Stomach (tissue), 4 donors: ENCODE measurements around the gene DGCR2.

Source experiments
- EP300 ChIP-seq: sonication (generic); formaldehyde crosslinking; IDR thresholded peaks from one replicate; pipeline ENCODE4 v1.6.1; 2017; ENCODE audit warnings: antibody characterized with exemption
- POLR2A ChIP-seq, 4 donors: fragments of 450-650 bp; IDR thresholded peaks; one replicate each; pipeline ENCODE4 v1.6.1; 2016; ENCODE audit warnings: antibody characterized with exemption in 4 of 4, control low read depth in 2 of 4, mild to moderate bottlenecking in 1 of 4, moderate library complexity in 1 of 4
- POLR2AphosphoS5 ChIP-seq, 3 donors: sonication (generic); formaldehyde crosslinking; IDR thresholded peaks; one replicate each; pipeline ENCODE4 v1.6.1; 2016; ENCODE audit warnings: antibody characterized with exemption in 3 of 3
- TF ChIP-seq, protein P1 (sequence below), 7 experiments: fragments of 450-650 bp in 4 of 7; fragments of 200-600 bp in 3 of 7; sonication (generic) in 3 of 7; IDR thresholded peaks; one replicate each; pipeline ENCODE4 v1.5.1; 2016 to 2019; ENCODE audit warnings: antibody characterized with exemption in 7 of 7, control low read depth in 2 of 7, mild to moderate bottlenecking in 1 of 7

DNA sequence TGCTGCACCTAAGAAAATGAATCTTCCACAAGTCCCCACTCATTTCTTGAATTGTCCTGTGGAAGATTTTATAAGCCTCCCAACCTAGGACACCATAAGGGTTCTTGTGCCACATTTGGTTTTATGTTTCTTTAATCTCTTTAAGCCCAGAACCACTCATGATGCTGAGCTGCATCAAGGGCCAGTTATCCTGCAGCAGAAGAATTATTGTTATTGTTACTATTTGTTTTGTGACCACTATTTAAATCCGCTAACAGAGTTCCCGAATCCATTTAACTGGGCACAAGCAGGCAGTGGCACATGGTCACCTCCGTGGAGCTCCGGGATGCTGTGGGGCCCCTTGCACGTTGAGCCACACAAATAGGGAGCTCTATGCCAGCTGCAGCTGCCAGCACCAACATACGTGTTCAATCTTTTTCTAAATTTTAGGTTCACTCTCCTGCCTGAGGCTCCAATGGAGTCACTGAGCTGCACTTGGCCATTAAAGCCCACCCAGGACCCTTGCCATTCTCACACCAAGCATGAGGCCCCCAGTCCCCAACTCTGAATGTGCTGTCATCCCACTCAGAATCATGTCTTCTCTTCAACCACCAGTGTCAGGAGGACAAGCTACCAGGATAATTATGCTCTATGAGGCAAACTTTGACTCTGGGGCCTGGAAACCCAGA is 60.6 kb downstream of the DGCR2 start:
- TF ChIP-seq POLR2A (IDR thresholded peaks at IDR 0.05) (no peak), EP300 (no peak), POLR2AphosphoS5 (IDR thresholded peaks at IDR 0.05) (no peak)
- TF ChIP-seq, protein P1, sequence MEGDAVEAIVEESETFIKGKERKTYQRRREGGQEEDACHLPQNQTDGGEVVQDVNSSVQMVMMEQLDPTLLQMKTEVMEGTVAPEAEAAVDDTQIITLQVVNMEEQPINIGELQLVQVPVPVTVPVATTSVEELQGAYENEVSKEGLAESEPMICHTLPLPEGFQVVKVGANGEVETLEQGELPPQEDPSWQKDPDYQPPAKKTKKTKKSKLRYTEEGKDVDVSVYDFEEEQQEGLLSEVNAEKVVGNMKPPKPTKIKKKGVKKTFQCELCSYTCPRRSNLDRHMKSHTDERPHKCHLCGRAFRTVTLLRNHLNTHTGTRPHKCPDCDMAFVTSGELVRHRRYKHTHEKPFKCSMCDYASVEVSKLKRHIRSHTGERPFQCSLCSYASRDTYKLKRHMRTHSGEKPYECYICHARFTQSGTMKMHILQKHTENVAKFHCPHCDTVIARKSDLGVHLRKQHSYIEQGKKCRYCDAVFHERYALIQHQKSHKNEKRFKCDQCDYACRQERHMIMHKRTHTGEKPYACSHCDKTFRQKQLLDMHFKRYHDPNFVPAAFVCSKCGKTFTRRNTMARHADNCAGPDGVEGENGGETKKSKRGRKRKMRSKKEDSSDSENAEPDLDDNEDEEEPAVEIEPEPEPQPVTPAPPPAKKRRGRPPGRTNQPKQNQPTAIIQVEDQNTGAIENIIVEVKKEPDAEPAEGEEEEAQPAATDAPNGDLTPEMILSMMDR (IDR thresholded peaks at IDR 0.05) = no peak
